Right lobe of liver (tissue), 4 donors: ENCODE results near the gene UTP25.

Experiments
- CTCF ChIP-seq, 4 donors: fragments of 200-600 bp in 3 of 4; fragments of 450-650 bp in 1 of 4; IDR thresholded peaks; one replicate each; pipeline versions ENCODE4 v1.5.1 to v1.8.0; 2016 to 2022; ENCODE audit warnings: antibody characterized with exemption in 4 of 4, mild to moderate bottlenecking in 2 of 4
- POLR2A ChIP-seq: fragments of 450-650 bp; IDR thresholded peaks from one replicate; pipeline ENCODE4 v1.6.1; 2017; ENCODE audit warnings: antibody characterized with exemption, mild to moderate bottlenecking
- donor health status: DM: no; HTN: no; CAD: no.
- donor health status: DM: no; HTN: no; CAD: no.
- donor health status: DM: no; HTN: yes; CAD: no.

GRCh38 chr1:209837671-209838070 lies 9.9 kb downstream of the UTP25 start:
- TF ChIP-seq CTCF (IDR thresholded peaks at IDR 0.05), result no peak
- no peak for TF ChIP-seq POLR2A
